Activated naive CD8-positive, alpha-beta T cell treated with anti-CD3 and anti-CD28 coated beads, Interleukin-2, amount 10 ng/mL, durations not matched to agents 7 days and 5 days (primary cell): ENCODE data around the gene THBS2. TPM values are rescaled to one million over a fixed set of nuclear protein-coding genes. Genes with fewer than 3 reads are reported as not detected.
"Not testable (repeated sequence)": the region's sequence is repeated elsewhere in the genome, so short reads cannot be mapped to it uniquely, and the experiment has no call there.

Experiments
- ATAC-seq: fragments of 150-1000 bp; cut with Tn5 transposase; one replicate; pipeline ENCODE4 v1.10.0; 2021; ENCODE audit warnings: low read depth, moderate library complexity
- POLR2A ChIA-PET: fragments of 350-600 bp; sonication (Branson Sonifier 250); formaldehyde crosslinking; loops from one replicate; lab custom pipeline; 2021; ENCODE audit warnings: antibody characterized with exemption; lab: Charles Lee
- DNase-seq: peaks from one replicate; pipeline ENCODE4 v3.0.0; 2021
- H3K27ac Mint-ChIP-seq: one replicate; pipeline ENCODE4 v1.8.0; 2022; ENCODE audit warnings: mild to moderate bottlenecking, mixed read lengths
- H3K27me3 Mint-ChIP-seq: one replicate; pipeline ENCODE4 v1.8.0; 2022; ENCODE audit warnings: mild to moderate bottlenecking, moderate library complexity, mixed read lengths
- H3K36me3 Mint-ChIP-seq: one replicate; pipeline ENCODE4 v1.8.0; 2021; ENCODE audit warnings: mild to moderate bottlenecking, mixed read lengths
- H3K4me1 Mint-ChIP-seq: one replicate; pipeline ENCODE4 v1.8.0; 2021; ENCODE audit warnings: mixed read lengths
- H3K4me3 Mint-ChIP-seq: one replicate; pipeline ENCODE4 v1.8.0; 2022; ENCODE audit warnings: mild to moderate bottlenecking, moderate library complexity, mixed read lengths
- H3K9me3 Mint-ChIP-seq: one replicate; pipeline ENCODE4 v1.8.0; 2021; ENCODE audit warnings: mixed read lengths
- total RNA-seq, 2 experiments: library from RNA; stranded (reverse); gene quantifications; one replicate each; pipeline ENCODE4 v1.2.3, GENCODE V29; 2021

The THBS2 gene
- total RNA-seq, 2 experiments from 2014 or later, result not detected

DNA sequence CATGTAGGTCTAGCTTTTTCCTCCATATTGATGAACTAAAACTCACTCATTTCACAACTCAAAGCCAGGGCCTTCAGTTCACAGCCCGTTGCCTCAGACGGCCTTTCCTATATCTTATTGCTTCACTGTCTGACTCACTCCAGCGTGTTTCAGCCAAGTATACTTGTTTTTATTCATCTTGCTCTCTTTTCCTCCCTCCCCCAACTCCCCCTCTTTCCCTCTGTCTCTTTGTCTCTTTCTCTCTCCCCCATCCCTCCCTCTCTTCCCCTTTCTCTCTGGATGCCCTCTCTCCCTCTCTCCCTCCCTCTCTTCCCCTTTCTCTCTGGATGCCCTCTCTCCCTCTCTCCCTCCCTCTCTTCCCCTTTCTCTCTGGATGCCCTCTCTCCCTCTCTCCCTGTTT lies 38.9 kb downstream of the THBS2 start:
- H3K9me3 Mint-ChIP-seq, result peaks cover 16% of the 10 kb centered on the region
- H3K4me3 Mint-ChIP-seq, ATAC-seq, DNase-seq, POLR2A ChIA-PET, H3K27ac Mint-ChIP-seq, H3K27me3 Mint-ChIP-seq, H3K36me3 Mint-ChIP-seq, H3K4me1 Mint-ChIP-seq: not testable (repeated sequence)

DNA sequence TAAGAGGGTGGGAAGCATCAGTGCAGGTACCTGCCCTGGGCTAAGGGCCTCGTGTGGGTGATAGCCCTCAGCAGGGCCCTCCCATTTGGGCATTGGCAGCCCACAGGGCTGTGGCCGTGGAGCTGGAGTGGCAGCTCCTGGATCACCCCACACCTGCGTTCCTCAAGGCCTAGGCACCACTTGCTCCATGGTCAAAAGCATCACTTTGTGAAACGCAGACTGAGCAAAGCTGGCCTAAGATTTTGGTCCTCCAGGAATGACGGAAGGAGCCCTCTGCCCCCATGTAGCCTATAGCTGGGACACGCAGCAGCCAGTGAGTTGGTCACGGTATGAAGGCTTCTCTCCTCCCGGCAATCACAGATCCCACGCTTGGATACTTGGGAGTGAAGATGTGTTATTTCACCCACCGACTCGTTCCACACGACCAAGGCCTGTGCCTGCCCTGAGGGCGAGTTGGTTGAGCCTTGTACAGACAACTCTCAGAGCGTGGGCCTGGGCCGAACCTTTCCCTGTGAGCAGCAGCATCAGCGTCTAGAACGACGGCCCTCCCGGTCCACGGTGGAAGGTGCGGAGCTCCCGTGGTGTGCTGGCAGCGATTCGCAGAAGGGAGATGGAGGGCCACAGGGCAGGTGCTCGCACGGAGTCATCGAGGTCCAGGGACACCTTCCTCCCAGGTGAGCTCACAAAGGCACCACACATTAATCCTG lies 39.7 kb downstream of the THBS2 start:
- no peak overlapping the region for H3K27ac Mint-ChIP-seq
- H3K4me3 Mint-ChIP-seq, result no peak overlapping the region
- H3K36me3 Mint-ChIP-seq, result peaks cover 9% of the 10 kb centered on the region
- POLR2A ChIA-PET, result interaction anchor here (0.6 to 1.7 kb wide), 4 partner anchors 14 to 512 kb away, joined by 4 read pairs; partner anchors contain the start of genes C6orf120 and WDR27
- peaks cover 14% of the 10 kb centered on the region for H3K9me3 Mint-ChIP-seq
- H3K27me3 Mint-ChIP-seq, result no peaks in the 10 kb centered on the region
- ATAC-seq, result no peak
- H3K4me1 Mint-ChIP-seq, result peaks cover 4% of the 10 kb centered on the region
- DNase-seq, result no peak

DNA sequence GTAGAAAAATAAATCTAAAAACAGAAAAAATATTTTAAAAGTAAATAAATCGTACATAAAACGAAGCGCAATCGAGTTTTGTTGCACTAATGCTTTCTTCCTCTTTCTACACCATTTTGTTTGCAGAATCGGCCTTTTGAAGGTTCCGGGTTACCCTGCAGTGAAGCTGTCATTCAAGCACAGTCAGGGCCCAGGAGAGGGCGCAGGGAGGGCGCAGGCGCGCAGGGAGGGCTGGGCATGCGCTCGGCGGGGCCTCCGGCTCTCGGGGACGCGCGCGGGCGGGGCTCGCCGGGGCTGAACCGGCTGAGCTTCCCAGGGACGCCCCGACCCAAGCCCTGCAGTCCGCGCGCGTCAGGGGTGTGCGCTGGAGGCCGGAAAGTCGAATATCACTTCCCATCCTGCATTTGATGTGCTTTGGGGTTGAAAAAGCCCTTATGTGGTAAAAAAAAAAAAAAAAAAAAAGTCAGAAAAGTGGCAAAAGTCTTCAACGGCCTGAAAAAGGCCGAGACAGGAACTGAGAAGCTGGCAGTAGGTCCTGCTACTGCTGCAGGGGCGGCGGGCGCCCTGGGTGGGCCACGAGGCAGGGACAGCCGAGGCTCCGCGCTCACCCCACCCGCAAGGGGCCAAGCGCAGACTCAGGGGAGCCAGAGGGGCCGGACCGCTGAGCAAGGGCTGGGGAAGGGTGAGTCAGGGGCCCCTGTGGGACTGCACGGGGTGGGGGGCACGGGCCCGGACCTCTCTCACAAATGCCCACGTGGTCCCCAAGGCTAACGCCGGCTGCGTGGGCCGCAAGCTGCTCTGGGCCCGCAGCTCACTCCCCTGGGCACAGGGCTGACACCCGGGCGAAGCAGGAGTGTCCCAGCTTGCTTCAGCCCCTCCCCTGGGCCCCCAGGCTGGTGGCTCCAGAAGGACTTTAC lies 40.5 kb downstream of the THBS2 start:
- Mint-ChIP-seq H3K9me3 (peaks cover 11% of the 10 kb centered on the region), H3K36me3 (peaks cover 6% of the 10 kb centered on the region), H3K4me3 (peak overlapping the region; percentile 62), H3K27me3 (no peaks in the 10 kb centered on the region), H3K27ac (peak overlapping the region; percentile 75), H3K4me1 (peaks cover 7% of the 10 kb centered on the region)
- POLR2A ChIA-PET, result interaction anchor here (0.6 to 1.7 kb wide), 8 partner anchors 12 to 782 kb away, joined by 3 to 5 read pairs (median 4); partner anchors contain the start of genes C6orf120, DYNLT2, ERMARD and WDR27
- ATAC-seq (peak; percentile 100), DNase-seq (peak; percentile 95)

DNA sequence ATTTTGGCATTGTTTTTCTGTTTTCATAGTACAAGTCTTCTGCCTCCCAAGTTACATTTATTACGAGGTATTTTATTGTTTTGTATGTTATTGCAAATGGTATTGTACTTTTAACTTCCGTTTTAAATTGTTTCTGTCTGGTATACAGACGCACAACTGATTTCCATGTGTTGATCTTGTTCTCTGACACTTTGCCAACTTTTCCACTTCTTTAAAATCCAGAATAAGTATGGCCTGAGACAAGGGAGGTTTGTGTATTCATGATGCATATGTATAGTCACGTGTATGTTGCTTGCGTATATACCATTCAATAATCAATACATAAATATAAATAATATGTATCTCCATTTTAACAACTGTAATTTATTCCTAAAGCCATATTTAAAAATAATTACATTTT lies 41.2 kb downstream of the THBS2 start:
- H3K9me3 Mint-ChIP-seq, result peaks cover 13% of the 10 kb centered on the region
- H3K27ac Mint-ChIP-seq, result no peak overlapping the region
- H3K4me1 Mint-ChIP-seq, result peaks cover 12% of the 10 kb centered on the region
- DNase-seq (no peak), ATAC-seq (no peak)
- peaks cover 8% of the 10 kb centered on the region for H3K36me3 Mint-ChIP-seq
- H3K27me3 Mint-ChIP-seq, result no peaks in the 10 kb centered on the region
- H3K4me3 Mint-ChIP-seq, result peak overlapping the region; percentile 35
- POLR2A ChIA-PET, result interaction anchor here (0.7 to 1.7 kb wide), 5 partner anchors 13 to 539 kb away, joined by 4 to 5 read pairs (median 4); partner anchors contain the start of genes C6orf120, DYNLT2, ERMARD and WDR27

DNA sequence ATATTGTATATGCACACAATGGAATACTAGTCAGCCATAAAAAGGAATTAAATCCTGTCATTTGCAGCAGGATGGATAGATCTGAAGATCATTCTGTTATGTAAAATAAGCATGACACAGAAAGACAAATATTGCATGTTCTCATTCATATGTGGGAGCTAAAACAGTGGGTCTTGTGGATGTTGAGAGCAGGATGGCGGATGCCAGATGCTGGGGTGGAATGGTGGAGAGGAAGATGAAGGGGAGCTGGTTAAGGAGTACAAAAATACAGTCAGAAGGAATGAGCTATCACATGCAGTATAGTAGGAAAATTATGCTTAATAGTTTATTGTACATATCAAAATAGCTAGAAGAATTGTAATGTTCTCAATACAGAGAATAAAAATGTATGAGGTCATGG lies 41.8 kb downstream of the THBS2 start:
- DNase-seq (no peak), ATAC-seq (no peak)
- peaks cover 15% of the 10 kb centered on the region for H3K9me3 Mint-ChIP-seq
- H3K4me1 Mint-ChIP-seq, result peaks cover 14% of the 10 kb centered on the region
- no peaks in the 10 kb centered on the region for H3K27me3 Mint-ChIP-seq
- H3K4me3 Mint-ChIP-seq, result peak overlapping the region; percentile 44
- POLR2A ChIA-PET, result interaction anchor here (1.7 kb wide), 1 partner anchor 490 kb away, joined by 4 read pairs; the partner anchor contains the start of genes C6orf120 and WDR27
- H3K36me3 Mint-ChIP-seq, result peaks cover 9% of the 10 kb centered on the region
- peak overlapping the region; percentile 37 for H3K27ac Mint-ChIP-seq

DNA sequence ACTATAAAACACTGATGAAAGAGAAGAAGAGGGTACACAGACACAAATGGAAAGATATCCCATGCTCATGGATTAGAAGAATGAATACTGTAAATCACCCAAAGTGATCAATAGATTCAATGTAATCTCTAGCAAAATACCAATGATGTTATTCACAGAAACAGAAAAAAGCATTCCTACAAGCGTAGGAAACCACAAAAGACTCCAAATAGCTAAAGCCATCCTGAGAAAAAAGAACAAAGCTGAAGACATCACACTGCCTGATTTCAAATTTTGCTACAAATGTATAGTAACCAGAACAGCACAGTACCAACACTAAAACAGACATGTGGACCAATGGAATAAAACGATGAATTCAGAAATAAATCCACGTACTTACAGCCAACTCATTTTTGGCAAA lies 43.0 kb downstream of the THBS2 start:
- Mint-ChIP-seq H3K4me1 (peaks cover 14% of the 10 kb centered on the region), H3K27me3 (no peaks in the 10 kb centered on the region), H3K36me3 (peaks cover 12% of the 10 kb centered on the region), H3K27ac (no peak overlapping the region), H3K4me3 (no peak overlapping the region), H3K9me3 (peaks cover 19% of the 10 kb centered on the region)
- POLR2A ChIA-PET, result no interaction called here
- ATAC-seq (no peak), DNase-seq (no peak)

DNA sequence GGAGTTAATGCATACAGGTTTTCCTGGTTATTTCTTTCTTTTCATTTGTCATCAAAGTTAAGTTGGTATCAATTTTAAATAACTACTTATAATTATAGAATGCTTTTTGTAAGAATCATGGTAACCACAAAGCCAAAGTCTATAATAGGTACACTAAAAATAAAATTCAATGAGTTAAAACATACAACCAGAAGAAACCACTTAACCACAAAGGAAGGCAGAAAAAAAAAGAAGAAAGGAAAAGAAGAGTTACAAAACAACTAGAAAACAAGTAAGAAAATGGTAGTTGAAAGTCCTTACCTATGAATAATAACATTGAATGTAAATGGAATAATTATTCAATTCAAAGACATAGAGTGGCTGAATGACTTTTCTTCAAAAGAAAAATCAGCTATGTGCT lies 45.6 kb downstream of the THBS2 start:
- POLR2A ChIA-PET, result no interaction called here
- Mint-ChIP-seq H3K36me3 (peaks cover 12% of the 10 kb centered on the region), H3K4me1 (peaks cover 14% of the 10 kb centered on the region), H3K9me3 (peaks cover 19% of the 10 kb centered on the region), H3K4me3 (peak overlapping the region; percentile 11), H3K27ac (no peak overlapping the region), H3K27me3 (no peaks in the 10 kb centered on the region)
- DNase-seq (no peak), ATAC-seq (no peak)

DNA sequence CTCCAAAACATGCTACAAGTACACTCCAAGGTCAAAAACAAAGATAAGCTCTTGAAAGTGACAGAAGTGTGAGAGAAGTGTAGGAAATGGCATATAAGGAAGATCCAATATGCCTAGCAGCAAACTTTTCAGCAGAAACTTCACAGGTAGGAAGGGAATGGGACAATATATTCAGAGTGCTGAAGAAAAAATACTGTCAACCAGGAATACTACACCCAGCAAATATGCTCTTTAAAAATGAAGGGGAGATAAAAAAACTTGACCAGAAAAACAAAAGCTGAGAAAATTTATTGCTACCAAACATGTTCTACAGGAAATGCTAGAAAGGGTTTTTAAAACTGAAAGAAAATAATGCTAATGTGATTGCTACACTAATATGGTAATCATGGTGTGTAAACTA lies 46.2 kb downstream of the THBS2 start:
- H3K27ac Mint-ChIP-seq, result no peak overlapping the region
- peaks cover 19% of the 10 kb centered on the region for H3K9me3 Mint-ChIP-seq
- peaks cover 12% of the 10 kb centered on the region for H3K36me3 Mint-ChIP-seq
- H3K4me3 Mint-ChIP-seq, result peak overlapping the region; percentile 47
- DNase-seq, result no peak
- ATAC-seq, result no peak
- H3K27me3 Mint-ChIP-seq, result no peaks in the 10 kb centered on the region
- POLR2A ChIA-PET, result no interaction called here
- H3K4me1 Mint-ChIP-seq, result peaks cover 13% of the 10 kb centered on the region

DNA sequence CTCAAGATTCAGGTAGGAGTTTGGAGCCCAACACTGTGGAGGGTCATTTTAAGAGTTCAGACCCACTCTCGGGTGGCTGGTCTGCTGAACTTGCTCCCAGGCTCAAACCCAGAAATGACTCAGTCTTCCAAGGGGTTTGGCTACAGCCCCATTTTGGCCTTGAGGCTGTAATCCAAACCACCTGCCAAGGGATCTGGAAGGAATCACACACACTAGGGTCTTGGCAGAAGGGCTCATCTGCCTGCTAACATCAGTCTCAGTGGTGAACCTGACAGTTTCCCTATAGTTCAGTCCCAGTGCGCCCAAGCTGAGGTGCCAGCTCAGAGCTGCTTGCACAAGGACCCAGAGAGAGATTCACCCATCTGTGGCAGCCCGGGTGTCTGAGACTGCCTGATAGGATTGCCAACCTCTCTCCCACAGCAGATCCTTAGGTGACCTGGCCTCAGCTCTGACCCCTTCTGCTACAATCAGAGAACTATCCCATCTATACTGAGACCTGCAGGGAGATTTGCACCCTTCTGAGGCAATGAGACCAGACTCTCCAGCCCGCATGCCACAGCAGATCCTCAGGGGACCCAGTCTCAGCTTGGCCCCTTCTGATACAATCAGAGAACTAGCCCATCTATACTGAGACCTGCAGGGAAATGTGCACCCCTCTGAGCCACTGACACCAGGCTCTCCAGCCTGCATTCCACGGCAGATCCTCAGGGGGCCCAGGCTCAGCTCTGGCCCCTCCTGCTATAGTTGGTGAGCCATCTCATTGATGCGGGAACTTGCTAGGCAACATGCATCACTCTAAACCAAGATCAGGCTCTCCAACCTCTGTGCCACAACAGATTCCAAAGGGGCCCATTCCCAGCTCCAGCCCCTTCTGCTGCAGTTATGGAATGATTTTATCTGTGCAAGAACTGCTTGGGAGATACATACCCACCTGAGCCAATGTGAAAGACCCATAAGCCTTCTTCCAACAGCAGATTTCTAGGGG lies 48.2 kb downstream of the THBS2 start:
- H3K9me3 Mint-ChIP-seq, result peaks cover 13% of the 10 kb centered on the region
- peaks cover 9% of the 10 kb centered on the region for H3K36me3 Mint-ChIP-seq
- H3K27ac Mint-ChIP-seq, result no peak overlapping the region
- H3K4me3 Mint-ChIP-seq, result no peak overlapping the region
- POLR2A ChIA-PET, result no interaction called here
- no peaks in the 10 kb centered on the region for H3K27me3 Mint-ChIP-seq
- peaks cover 10% of the 10 kb centered on the region for H3K4me1 Mint-ChIP-seq
- DNase-seq (no peak), ATAC-seq (no peak)

DNA sequence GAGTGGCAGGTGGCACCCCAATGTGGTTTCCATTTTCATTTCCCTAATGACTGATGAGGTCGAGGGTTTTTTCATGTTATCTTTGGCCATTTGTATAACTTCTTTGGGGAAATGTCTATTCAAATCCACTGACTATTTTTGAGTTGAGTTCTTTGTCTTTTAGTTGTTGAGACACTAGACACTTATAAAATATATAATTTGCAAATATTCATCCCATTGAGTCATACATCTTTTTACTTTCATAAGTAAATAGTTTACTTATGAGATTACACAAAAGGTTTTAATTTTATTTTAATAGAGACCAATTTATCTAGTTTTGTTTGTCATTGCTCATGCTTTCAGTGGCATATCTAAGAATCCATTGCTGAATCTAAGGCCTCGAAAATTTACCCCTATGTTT lies 49.5 kb downstream of the THBS2 start:
- POLR2A ChIA-PET, result no interaction called here
- peaks cover 13% of the 10 kb centered on the region for H3K9me3 Mint-ChIP-seq
- H3K27me3 Mint-ChIP-seq, result no peaks in the 10 kb centered on the region
- no peak overlapping the region for H3K4me3 Mint-ChIP-seq
- peaks cover 7% of the 10 kb centered on the region for H3K36me3 Mint-ChIP-seq
- H3K27ac Mint-ChIP-seq, result no peak overlapping the region
- DNase-seq, result no peak
- ATAC-seq, result no peak
- peaks cover 10% of the 10 kb centered on the region for H3K4me1 Mint-ChIP-seq

DNA sequence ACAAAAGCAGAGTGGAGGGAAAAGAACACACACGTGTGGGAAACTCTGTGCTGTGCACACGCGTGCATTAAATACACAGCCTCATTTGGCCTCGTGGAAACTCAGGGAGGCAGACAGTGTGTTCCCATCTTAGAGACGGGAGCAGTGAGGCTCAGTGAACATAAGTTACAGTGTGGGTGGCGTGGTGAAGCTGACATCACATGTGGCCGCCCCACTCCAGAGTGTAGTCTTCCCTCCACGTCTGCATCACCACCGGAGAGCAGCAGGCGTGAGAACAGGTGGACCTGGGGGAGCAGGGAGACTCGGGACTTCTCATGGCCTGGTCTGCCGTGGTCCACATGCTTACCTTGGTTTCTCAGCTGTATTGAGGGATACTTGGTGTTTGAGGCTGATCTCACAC lies 51.7 kb downstream of the THBS2 start:
- no peaks in the 10 kb centered on the region for H3K27me3 Mint-ChIP-seq
- H3K27ac Mint-ChIP-seq, result no peak overlapping the region
- DNase-seq (no peak), ATAC-seq (no peak)
- POLR2A ChIA-PET, result no interaction called here
- peaks cover 4% of the 10 kb centered on the region for H3K9me3 Mint-ChIP-seq
- H3K36me3 Mint-ChIP-seq, result peaks cover 2% of the 10 kb centered on the region
- no peaks in the 10 kb centered on the region for H3K4me1 Mint-ChIP-seq
- H3K4me3 Mint-ChIP-seq, result no peak overlapping the region

DNA sequence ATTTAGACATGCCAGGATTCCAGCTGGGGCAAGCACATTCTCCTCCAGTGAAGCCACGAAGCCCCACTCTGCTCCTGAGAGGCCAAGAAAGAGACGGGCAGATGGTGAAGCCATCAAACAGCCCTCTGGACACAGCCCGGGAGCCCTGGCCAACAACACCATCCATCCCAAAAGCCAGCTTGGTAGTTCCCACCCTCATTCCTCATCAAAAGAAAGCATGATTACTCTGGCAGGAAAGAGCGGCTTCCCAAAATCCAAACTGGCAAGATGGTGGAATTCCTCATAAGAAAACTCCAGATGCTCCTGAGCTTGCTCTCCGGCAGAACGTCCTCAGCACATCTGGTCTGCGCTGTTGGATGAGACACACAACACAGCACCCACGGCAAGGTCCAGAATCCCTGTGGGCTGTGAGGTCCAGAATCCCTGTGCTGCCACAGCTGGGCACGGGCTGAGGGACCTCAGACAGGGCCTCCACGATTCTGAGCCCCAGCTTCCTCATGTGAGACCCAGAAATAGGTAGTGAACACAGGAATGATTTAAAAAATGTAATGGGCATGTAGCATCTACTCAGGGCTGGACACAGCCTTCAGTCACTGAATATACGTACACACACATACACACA lies 52.6 kb downstream of the THBS2 start:
- ATAC-seq (no peak), DNase-seq (no peak)
- Mint-ChIP-seq H3K4me1 (no peaks in the 10 kb centered on the region), H3K9me3 (no peaks in the 10 kb centered on the region), H3K27me3 (no peaks in the 10 kb centered on the region), H3K36me3 (no peaks in the 10 kb centered on the region), H3K4me3 (no peak overlapping the region), H3K27ac (no peak overlapping the region)
- POLR2A ChIA-PET, result no interaction called here
